Activated T-helper 9 cell treated with anti-CD3 and anti-CD28 coated beads, Interleukin-2, amount 50 U/mL, for 16 hours (primary cell): ENCODE data around the gene SLC37A3.

Source experiments
- DNase-seq: peaks from one replicate; pipeline ENCODE4 v3.0.0-alpha.2; 2020; ENCODE audit warnings: low read depth

Gene SLC37A3

GRCh38 chr7:140400381-140400780 is 2.1 kb upstream of the SLC37A3 start:
- no peak for DNase-seq

DNA sequence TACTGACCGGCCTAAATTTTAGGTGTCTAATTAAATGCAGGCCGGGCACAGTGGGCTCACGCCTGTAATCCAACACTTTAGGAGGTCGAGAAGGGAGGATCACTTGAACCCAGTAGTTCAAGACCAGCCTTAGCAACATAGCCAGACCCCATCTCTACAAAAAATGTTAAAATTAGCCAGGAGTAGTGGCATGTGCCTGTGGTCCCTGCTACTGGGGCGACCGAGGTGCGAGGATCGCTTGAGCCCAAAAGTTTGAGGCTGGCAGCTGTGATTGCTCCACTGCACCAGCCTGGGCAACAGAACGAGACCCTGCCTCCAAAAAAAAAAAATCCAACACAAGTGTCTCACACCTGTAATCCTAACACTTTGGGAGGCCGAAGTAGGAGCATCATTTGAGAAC is 491 bp upstream of the SLC37A3 start:
- DNase-seq, result no peak

DNA sequence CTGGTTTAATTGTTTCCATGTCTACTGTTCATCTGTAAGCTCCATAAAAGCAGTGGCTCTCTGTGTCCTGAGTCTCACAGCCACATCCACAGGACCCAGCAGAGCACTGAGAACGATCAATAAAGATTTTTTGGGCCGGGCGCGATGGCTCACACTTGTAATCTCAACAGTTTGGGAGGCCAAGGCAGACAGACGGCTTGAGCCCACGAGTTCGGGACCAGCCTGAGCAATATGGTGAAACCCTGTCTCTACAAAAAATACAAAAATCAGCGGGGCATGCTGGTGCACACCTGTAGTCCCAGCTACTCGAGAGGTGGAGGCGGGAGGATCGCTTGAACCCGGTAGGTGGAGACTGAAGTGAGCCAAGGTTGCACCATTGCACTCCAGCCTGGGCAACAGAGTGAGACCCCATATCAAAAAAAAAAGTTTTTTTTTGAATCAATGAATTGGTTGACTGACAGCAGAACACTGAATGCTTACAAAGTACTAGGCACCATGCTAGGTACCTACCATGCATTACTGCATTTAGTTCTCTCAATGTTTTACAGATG is 4.5 kb downstream of the SLC37A3 start:
- no peak for DNase-seq

GRCh38 chr7:140391634-140392033 is 6.7 kb downstream of the SLC37A3 start:
- DNase-seq, result no peak

DNA sequence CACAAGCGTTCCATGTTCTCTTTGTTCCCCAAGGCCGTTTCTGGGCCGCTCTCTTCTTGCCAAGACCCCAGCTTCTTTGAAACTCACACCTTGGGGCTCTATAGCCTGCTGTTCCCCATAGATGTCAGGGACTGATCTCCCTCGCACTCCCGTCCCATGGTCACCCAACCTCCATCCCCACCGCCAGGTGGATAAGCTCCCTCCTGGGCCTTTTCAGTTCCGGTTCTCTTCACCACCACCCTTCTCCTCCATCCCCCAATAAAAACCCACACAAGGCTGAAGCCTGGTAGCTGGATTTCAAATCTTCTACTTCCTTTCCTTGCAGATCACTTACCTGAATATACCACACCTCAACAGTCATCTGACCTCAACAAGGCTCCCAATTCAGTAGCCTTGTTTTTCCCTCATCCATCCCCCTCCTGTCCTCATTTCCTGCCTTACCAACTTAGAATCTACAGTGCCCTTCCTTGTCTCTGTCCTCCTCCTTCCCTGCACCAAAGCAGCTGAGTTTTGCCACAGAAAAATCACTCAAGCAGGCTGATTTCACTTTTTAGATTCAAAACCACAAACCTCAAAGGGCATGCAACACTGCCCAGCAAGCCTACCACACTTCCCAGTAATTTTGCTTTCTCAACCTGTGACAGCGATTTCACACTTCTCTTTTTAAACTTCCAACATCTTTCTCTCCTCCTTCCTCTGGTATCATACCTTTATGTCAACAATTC is 7.7 kb downstream of the SLC37A3 start:
- no peak for DNase-seq

GRCh38 chr7:140390034-140390433 is 8.3 kb downstream of the SLC37A3 start:
- no peak for DNase-seq

DNA sequence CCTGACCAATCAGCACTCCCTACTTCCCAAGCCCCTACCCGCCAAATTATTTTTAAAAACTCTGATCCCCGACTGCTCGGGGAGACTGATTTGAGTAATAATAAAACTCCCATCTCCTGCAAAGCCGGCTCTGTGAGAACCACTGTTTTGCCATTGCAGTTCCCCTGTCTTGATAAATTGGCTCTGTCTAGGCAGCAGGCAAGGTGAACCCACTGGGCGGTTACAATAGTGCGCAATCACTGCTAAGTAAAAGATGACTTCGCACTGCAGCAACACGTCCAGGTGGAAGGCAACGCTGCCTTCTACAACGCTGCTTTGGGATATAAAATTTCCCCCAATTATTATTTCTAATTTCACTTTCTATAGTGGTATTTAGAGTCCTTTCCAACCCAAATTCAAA is 8.9 kb downstream of the SLC37A3 start:
- DNase-seq, result no peak

DNA sequence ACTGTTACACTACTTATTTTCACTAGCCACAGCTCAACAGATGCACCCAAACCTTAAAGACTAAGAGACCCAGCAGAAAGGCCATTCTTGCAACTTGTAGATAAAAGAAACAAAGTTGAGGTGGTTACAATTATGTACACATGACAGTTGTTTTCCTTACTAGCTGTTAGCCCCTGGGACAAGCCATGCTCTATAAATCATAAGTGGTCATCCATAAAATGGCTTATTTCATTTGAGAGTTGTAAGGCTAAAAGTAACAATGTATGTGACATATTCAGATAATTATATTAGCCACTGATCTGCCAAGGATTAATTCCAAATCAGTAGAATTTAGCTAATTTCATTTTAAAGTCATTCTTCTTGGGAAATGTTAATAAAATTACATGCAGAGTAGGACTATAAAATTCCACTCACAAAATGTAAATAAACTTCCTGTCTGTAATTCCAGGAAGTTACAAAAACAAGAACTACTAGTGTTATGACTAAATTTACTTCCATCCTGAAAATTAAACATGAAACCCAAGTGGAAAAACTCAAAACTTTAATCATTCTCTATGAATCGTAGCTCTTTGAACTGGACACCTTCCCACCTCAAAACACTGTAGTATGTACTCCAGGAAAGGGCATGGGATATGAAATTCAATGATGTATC is 13.3 kb downstream of the SLC37A3 start:
- no peak for DNase-seq

- no peak for DNase-seq
Observed at GRCh38 chr7:140383954-140384713, 14.2 kb downstream of the SLC37A3 start.

DNA sequence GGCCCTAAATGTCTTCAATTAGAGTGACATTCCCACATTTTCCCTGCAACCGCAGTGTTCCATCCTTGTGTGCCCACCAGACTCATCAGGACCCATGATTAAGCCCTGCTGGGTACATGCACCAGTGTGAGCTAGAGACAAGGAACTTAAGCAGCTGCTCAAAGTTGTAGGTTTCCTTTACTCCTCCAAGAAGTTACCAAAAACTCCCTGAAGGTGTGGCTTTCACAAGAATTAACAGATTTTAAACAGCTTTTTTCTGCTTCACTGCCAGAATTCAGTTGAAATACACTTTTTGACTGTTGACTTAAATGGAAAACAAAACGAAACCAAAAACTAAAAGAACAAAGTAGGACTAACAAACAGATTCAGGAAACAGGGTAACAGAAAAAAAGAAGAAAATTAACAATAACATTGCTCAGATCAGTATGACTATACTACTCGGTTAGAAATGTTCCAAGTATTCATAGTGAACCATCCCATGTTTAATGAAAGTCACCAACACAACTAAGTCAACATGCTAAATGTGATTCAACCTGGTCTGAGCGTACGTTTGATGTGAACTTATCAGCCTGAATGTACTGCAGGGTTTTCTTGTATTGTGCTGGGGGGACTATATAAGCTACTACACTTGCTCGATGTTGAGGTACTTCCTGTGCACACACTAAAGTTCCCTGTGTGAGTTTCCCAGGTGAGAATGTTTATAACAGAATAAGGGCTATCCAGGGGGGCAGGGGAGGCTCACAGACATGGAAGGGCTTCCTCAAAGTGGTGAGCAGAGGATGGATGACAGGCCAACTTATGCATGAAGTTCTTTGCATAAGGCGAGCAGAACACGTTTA is 22.2 kb downstream of the SLC37A3 start:
- no peak for DNase-seq

DNA sequence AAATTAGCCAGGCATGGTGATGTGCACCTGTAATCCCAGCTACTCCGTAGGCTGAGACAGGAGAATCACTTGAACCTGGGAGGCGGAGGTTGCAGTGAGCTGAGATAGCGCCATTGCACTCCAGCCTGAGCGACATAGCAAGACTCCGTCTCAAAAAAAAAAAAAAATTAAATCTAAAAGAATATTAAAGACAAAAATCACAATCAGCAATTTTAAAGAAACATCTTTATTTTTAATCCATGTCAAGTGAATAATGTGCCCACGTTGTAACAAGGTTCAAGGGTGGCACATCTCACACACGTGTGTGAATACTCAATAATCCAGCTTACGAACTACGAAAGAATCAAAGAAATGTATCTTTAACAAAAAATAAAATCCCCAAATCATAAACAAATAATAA is 23.0 kb downstream of the SLC37A3 start:
- DNase-seq, result no peak

DNA sequence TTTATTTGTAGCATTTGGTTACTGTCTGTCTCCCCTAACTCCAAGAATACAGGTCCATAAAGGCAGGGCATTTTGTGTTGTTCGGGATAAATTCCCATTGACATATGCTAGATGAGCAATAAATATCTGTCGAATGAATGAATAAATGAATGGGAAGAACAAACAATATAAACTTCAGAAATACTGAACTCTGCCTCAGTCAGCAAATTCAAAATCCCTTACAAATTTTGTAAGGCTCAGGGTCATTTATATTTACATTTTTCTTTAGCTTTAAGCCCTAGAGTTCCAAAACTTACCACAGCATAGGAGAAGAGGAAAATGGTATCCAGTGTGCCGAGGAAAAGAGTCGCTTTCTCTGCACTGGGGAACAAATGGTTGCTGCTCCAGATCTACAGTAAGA is 29.0 kb downstream of the SLC37A3 start:
- DNase-seq, result no peak

DNA sequence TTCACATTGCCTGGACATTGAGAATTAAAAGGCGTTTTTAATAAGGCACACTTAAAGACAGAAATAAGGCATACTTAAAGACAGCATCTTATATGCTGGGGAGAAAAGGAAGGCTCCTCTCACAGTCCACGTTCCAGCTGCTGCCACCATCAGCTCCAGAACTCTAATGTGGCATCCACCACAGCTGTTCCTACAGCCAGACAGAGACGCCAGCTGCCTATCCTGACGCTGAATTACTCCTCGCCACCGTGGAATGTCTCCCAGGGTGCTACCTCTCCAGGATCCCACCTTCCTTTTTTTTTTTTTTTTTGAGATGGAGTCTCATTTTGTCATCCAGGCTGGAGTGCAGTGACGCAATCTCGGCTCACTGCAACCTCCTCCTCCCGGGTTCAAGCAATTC is 30.8 kb downstream of the SLC37A3 start:
- no peak for DNase-seq

DNA sequence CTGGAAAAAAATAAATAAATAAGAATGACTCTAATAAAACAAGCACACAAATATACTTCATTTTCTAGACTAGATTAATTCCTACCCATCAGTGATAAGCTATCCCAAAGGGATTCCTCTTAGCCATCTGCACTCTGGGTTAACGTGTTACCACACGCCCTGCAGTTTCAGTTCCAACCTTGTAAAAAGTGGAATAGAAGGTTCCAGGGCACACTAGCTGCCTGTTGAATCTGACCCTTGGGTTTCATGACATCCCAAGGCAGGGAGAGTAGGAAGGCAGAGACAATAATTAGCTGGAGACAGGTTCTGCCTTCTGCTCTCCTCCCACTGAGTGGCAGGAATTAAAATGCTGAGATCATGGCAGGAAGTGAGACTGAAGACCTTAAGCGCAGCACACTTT is 33.5 kb downstream of the SLC37A3 start:
- DNase-seq, result no peak

GRCh38 chr7:140360697-140361229 is 37.6 kb downstream of the SLC37A3 start:
- no peak for DNase-seq

GRCh38 chr7:140358412-140359051 is 39.8 kb downstream of the SLC37A3 start:
- no peak for DNase-seq

GRCh38 chr7:140358024-140358411 is 40.3 kb downstream of the SLC37A3 start:
- no peak for DNase-seq

DNA sequence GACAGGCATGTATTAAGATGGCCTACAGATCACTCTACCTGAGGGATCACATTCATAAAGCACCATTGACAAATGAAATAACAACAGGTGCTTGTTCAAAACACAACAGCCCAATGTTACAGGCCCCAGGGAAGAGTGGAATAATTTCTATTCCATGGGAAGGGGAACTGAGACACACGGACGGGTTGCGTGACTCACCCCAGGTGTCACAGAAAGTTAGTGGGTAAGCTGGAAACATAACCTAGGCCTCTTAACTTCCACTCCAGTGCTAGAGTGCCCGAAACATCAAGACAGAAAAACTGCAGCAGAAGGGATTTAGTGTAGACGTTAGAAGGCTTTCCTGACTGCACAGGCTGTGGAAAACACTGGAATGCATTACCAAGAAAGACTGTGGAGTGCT is 48.3 kb downstream of the SLC37A3 start:
- DNase-seq, result no peak

GRCh38 chr7:140349144-140349771 is 49.1 kb downstream of the SLC37A3 start:
- DNase-seq, result no peak

GRCh38 chr7:140348161-140348849 is 50.0 kb downstream of the SLC37A3 start:
- no peak for DNase-seq
